Right lung (tissue), 5 donors: Measurements from ENCODE around the gene QTRT2. TPM values are rescaled to one million over a fixed set of nuclear protein-coding genes. Genes with fewer than 3 reads are reported as not detected.

Experiments
- DNase-seq, 2 donors: peaks; one replicate each; pipeline ENCODE4 v3.0.0-alpha.2; 2013
- polyA plus RNA-seq, 5 donors: library from polyadenylated mRNA; unstranded; fragments of 120-200 nt; gene quantifications; one replicate each; pipeline versions ENCODE4 v1.2.1 to v1.2.3, GENCODE V29; 2013; ENCODE audit warnings: inconsistent platforms in 1 of 5, low replicate concordance in 1 of 5; ENCODE audit not compliant: insufficient read length in 5 of 5, insufficient read depth in 1 of 5

The QTRT2 gene
- polyA plus RNA-seq, 5 donors: 23.5 to 38.4 (median 34.4) TPM

DNA sequence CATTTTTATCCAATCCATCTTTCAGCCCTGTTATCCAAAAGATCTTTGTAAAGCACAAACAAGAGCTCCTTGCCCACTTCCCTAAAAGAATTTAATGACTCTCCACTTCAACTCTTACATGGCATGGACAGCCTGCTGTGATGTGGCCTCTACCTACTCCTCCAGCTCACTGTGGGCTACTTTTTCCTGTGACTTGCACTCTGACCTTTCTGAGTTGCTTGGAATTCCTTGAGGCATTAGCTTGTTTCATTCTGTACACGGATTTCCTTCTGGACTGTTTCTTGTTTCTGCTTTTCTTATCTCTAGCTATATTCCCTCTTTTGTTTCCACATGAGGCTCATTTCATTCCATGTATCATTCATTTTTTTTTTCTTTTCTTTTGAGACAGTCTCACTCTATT, 15.2 kb downstream of the QTRT2 start:
- DNase-seq: no peak

GRCh38 chr3:114076711-114077110, 20.2 kb downstream of the QTRT2 start:
- DNase-seq: no peak

DNA sequence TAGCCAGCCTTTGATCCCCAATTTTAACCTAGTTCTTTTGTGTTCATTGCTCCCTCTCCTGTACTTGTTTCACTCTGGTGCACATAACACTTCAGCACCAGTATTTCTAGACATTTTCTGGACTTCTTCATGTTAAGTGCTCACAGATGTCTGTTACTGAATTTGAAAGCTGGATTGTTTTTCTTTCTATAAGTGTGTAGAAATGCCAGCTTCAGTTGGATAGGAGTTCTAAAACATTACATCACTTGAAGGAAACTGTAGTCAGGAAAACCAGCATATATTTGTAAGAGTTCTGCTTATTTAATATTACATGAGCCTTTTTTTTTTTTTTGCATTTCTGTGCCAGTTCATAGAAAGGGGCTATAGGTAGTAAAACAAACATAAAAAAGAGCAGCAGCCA, 21.6 kb downstream of the QTRT2 start:
- no peak for DNase-seq

DNA sequence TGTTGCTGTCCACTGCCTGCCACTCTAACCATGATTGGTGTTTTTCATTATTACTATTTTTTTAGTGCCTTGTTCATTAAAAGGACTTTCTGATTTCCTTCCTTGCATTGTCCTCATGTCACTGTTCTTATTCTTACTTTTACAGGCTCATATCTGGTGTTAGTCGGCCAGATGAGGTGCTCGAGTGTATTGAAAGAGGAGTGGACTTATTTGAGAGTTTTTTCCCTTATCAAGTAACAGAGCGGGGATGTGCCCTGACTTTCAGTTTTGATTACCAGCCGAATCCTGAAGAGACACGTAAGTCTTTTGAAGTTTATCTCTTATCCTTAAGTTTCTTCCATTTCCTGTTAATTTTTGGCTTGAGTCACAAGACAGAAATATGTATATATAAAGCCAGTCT, 23.2 kb downstream of the QTRT2 start:
- DNase-seq: no peak

DNA sequence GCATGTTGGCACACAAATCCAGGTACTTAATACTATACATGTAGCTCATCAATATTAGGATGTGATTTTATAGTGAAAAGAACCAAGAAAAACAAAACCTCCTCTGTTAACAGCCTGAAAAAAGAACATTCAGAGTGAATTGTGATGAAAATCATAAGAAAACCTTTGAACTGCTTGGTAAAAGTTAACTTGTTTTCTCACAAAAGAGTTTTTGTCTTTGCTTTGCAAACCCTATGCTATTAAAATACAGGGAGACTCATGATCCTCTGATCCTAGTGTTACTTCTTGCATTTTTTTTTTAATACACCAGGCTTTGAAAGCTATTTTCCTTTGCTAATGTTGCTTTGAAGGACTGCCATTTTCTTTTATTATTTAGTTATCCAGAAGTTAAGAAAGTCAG, 23.7 kb downstream of the QTRT2 start:
- no peak for DNase-seq

- no peak for DNase-seq
Measured at GRCh38 chr3:114081037-114081436, 24.5 kb downstream of the QTRT2 start.

- no peak for DNase-seq
Measured at GRCh38 chr3:114083112-114083511, 26.6 kb downstream of the QTRT2 start.

- DNase-seq: no peak
Measured at GRCh38 chr3:114086356-114086755, 29.8 kb downstream of the QTRT2 start.

DNA sequence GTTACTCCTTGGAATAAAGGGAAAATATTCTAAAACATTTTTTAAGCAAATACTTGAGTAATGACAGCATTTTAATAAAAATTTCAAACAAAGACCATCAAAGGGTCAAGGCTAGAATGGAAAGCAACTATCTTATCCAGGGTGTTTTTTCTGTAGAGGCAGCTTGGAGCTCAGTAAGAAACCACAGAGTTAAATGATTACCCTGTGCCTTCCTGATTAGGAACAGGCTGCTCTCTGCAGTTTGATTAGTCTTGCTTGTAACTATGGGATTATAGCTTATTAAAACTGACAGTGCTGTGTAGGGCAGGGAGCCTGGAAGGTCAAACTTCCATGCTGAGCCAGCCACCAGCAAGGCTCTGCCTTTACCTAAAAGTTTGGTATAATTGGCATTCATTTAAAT, 33.1 kb downstream of the QTRT2 start:
- no peak for DNase-seq

GRCh38 chr3:114092151-114093015, 35.8 kb downstream of the QTRT2 start:
- no peak for DNase-seq

DNA sequence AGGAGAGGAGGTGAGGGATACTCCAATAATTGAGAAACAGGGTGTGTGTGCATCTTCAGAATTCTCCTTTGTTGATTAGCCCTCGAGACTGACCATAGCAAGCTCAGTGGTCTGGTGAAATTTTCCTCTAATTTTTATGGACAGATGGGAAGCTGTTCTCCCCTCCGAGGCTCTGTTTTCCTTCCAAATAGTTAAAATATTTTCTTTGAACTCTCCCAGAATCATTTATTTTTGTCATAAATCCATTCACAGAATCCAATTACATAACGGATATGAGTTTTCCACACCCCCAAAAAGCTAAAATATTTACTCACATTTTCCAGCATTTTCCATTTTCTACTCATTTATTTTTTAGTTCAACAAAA, 36.5 kb downstream of the QTRT2 start:
- no peak for DNase-seq

DNA sequence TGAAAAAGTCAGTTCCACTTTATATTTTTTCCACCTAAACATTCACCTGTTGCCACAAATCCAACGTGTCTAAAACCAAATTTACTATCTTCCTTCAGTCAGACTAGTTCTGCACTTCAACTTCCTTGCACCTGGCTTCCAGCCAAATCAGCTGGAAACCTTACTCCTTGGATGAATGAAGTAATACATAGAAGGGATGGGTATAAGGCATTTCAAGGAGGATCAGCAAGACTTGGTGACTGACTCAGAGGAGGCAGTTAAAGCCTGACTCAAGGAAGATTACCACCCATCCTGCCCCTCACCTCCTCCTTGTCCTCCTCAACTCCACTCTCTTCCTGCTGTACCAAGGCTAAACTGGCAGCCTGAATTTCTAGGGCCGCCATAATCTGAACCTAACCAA, 37.1 kb downstream of the QTRT2 start:
- peak; percentile 8 to 11 for DNase-seq

GRCh38 chr3:114095796-114096195, 39.3 kb downstream of the QTRT2 start:
- no peak for DNase-seq

DNA sequence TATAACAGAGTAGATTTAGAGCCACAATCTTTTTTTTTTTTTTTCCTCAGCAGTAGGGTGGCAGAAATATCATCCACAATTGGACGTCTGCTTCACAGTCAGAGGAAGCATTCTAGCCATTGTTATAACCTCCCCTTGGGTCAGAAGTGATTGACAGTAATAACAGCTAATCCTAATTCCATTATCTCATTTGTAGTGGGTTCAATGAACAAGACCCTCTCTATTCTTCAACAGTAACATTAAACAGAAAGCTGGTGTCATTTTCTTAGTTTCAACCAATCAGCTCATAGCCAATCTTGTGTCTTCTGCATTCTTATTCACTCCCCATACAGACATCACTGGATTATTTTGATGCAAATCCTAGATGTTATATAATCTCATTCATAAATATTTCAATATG, 44.6 kb downstream of the QTRT2 start:
- DNase-seq: no peak

GRCh38 chr3:114103181-114103580, 46.6 kb downstream of the QTRT2 start:
- DNase-seq: no peak

DNA sequence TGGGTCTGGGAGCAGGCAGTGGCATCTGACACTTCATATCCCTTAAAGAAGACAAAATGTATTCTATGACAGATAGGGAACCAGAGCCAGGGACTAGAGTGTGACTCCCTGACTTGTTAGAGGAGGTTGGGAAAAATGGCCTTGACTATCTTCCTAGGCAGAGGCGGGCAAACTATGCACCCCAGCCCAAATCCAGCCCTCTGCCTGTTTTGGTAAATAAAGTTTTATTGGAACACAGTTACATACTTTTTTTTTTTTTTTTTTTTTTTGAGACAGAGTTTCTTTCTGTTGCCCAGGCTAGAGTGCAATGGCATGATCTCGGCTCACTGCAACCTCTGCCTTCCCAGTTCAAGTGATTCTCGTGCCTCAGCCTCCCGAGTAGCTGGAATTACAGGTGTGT, 47.3 kb downstream of the QTRT2 start:
- no peak for DNase-seq

DNA sequence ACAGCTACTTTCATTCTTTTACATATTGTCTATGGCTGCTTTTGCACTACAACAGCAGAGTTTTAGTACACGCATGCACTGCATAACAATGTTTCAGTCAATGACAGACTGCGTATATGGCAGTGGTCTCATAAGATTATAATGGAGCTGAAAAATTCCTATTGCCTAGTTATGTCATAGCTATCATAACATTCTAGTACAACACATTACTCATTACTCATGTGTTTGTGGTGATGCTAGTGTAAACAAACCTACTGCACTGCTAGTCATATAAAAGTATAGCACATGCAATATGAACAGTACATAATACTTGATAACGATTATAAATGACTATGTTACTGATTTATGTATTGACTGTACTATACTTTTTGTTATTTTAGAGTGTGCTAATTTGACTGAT, 47.9 kb downstream of the QTRT2 start:
- no peak for DNase-seq

DNA sequence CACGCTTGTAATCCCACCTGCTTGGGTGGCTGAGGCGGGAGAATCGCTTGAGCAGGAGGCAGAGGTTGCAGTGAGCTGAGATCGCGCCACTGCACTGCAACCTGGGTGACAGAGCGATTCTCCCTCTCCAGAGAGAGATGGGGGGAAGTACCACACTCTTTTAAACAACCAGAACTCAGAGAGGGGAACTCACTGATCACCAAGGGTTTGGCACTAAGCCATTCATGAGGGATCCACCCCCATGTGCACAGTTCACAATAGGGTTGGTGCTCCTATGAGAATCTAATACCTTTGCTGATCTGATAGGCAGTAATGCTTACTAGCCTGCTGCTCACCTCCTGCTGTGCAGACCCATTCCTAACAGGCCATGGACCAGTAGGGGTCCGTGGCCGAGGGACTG, 51.6 kb downstream of the QTRT2 start:
- no peak for DNase-seq

DNA sequence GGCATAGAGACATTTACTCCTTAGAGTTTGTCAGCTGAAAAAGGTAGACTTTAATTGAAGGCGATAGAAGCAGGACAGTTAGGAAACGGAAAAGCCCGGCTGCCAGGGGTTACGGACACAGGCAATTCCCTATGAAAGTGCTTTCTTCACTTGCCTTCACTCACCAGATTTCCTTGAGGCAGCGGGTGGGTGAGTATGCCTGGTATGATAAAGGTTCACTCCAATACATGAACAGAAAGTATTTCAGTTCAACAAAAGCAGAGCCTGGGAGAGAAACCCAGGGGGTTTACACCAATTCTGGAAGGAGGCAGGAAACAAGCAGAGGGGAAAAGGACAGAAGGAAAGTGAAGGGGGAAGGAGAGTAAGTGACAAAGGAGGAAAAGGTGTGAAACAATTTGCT, 53.9 kb downstream of the QTRT2 start:
- no peak for DNase-seq

GRCh38 chr3:114111060-114111770, 54.7 kb downstream of the QTRT2 start:
- DNase-seq: no peak

DNA sequence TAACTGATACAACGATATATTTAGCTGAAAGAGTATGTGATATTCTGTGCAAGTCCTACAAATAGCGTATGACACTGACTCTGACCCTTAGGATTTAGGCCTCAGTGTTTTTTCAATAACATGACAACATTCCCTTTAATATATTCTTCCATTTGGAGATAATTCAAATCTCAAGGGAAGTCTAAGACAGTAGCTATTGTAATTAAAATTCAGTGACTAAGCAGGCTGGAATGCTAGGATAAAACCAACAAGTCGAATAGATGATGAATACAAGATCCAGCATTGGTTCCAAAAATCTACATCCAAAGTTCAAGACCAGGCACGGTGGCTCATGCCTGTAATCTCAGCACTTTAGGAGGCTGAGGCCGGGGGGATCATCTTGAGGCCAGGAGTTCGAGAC, 56.2 kb downstream of the QTRT2 start:
- no peak for DNase-seq

- DNase-seq: no peak
Measured at GRCh38 chr3:114114719-114115118, 58.2 kb downstream of the QTRT2 start.

GRCh38 chr3:114115143-114115542, 58.6 kb downstream of the QTRT2 start:
- no peak for DNase-seq

DNA sequence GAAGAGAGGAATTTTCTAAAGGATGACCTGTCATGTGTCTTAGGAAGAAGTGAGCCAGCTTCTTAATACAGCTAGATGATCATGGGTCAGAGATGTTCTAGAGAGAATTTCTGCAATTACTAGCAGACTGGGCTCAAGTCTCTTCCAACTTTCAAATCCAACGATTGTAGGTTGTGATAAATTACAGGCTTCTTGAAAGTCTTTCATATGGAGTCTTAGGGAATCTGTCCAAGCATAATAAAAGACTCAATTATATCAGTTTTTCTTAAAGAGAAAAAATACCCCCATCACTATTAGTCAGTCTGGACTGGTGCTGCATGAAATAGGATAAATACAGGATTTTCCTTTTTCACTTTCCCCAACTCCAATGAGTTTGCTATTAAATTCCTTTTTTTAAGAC, 63.2 kb downstream of the QTRT2 start:
- no peak for DNase-seq
